ENCODE results near the gene GALM. TPM values are rescaled to one million over a fixed set of nuclear protein-coding genes. Genes with fewer than 3 reads are reported as not detected.

The GALM gene
- total and polyA plus RNA-seq, 2 of the 13 experiments (the other 11 are each of a cell fraction or from before 2014, with no cell fraction given): 65.5 to 90.0 TPM

GRCh38 chr2:38751596-38752410 lies 85.9 kb downstream of the GALM start (continued):
- TF ChIP-seq, protein P1, sequence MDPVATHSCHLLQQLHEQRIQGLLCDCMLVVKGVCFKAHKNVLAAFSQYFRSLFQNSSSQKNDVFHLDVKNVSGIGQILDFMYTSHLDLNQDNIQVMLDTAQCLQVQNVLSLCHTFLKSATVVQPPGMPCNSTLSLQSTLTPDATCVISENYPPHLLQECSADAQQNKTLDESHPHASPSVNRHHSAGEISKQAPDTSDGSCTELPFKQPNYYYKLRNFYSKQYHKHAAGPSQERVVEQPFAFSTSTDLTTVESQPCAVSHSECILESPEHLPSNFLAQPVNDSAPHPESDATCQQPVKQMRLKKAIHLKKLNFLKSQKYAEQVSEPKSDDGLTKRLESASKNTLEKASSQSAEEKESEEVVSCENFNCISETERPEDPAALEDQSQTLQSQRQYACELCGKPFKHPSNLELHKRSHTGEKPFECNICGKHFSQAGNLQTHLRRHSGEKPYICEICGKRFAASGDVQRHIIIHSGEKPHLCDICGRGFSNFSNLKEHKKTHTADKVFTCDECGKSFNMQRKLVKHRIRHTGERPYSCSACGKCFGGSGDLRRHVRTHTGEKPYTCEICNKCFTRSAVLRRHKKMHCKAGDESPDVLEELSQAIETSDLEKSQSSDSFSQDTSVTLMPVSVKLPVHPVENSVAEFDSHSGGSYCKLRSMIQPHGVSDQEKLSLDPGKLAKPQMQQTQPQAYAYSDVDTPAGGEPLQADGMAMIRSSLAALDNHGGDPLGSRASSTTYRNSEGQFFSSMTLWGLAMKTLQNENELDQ (CRISPR knock-in tag; IDR thresholded peaks at IDR 0.05; ENCODE audit: borderline replicate concordance): no peak
- no peak for TF ChIP-seq MYC (CRISPR knock-in tag; IDR thresholded peaks at IDR 0.05; ENCODE audit: borderline replicate concordance)
- peak; percentile 11; the same call in 1 of the 2 replicates for TF ChIP-seq ZNF710 (CRISPR knock-in tag; IDR thresholded peaks at IDR 0.05; ENCODE audit: borderline replicate concordance)
- TF ChIP-seq CENPT (CRISPR knock-in tag; IDR thresholded peaks at IDR 0.05; ENCODE audit: low read depth): no peak
- TF ChIP-seq ZNF816 (CRISPR knock-in tag; IDR thresholded peaks at IDR 0.05; ENCODE audit: borderline replicate concordance): peak; percentile 62; the same call in 1 of the 2 replicates
- TF ChIP-seq, protein P2, sequence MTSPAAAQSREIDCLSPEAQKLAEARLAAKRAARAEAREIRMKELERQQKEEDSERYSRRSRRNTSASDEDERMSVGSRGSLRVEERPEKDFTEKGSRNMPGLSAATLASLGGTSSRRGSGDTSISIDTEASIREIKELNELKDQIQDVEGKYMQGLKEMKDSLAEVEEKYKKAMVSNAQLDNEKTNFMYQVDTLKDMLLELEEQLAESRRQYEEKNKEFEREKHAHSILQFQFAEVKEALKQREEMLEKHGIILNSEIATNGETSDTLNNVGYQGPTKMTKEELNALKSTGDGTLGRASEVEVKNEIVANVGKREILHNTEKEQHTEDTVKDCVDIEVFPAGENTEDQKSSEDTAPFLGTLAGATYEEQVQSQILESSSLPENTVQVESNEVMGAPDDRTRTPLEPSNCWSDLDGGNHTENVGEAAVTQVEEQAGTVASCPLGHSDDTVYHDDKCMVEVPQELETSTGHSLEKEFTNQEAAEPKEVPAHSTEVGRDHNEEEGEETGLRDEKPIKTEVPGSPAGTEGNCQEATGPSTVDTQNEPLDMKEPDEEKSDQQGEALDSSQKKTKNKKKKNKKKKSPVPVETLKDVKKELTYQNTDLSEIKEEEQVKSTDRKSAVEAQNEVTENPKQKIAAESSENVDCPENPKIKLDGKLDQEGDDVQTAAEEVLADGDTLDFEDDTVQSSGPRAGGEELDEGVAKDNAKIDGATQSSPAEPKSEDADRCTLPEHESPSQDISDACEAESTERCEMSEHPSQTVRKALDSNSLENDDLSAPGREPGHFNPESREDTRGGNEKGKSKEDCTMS (CRISPR knock-in tag; conservative IDR thresholded peaks at IDR 0.05): no peak
- TF ChIP-seq ZNF781 (CRISPR knock-in tag; IDR thresholded peaks at IDR 0.05; ENCODE audit: borderline replicate concordance, not compliant biosample characterization): no peak
- no peak for TF ChIP-seq ZNF121 (CRISPR knock-in tag; IDR thresholded peaks at IDR 0.05)
- TF ChIP-seq XBP1 (CRISPR knock-in tag; IDR thresholded peaks at IDR 0.05): no peak
- TF ChIP-seq HHEX (CRISPR knock-in tag; IDR thresholded peaks at IDR 0.05): no peak
- TF ChIP-seq, protein P3, sequence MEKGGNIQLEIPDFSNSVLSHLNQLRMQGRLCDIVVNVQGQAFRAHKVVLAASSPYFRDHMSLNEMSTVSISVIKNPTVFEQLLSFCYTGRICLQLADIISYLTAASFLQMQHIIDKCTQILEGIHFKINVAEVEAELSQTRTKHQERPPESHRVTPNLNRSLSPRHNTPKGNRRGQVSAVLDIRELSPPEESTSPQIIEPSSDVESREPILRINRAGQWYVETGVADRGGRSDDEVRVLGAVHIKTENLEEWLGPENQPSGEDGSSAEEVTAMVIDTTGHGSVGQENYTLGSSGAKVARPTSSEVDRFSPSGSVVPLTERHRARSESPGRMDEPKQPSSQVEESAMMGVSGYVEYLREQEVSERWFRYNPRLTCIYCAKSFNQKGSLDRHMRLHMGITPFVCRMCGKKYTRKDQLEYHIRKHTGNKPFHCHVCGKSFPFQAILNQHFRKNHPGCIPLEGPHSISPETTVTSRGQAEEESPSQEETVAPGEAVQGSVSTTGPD (CRISPR knock-in tag; IDR thresholded peaks at IDR 0.05): 0 out of 2 replicates have a peak, but pooled peaks have one; percentile 56
- 0 out of 2 replicates have a peak, but pooled peaks have one; percentile 72 for TF ChIP-seq HDAC1 (CRISPR knock-in tag; IDR thresholded peaks at IDR 0.05)
- TF ChIP-seq ELK4 (CRISPR knock-in tag; IDR thresholded peaks at IDR 0.05; ENCODE audit: borderline replicate concordance): no peak
- no peak for TF ChIP-seq CAMTA2 (CRISPR knock-in tag; IDR thresholded peaks at IDR 0.05; ENCODE audit: borderline replicate concordance)
- no peak for TF ChIP-seq ZNF251 (CRISPR knock-in tag; IDR thresholded peaks at IDR 0.05)
- TF ChIP-seq ZSCAN30 (CRISPR knock-in tag; IDR thresholded peaks at IDR 0.05): 0 out of 2 replicates have a peak, but pooled peaks have one; percentile 3
- no peak for TF ChIP-seq AGO1 (IDR thresholded peaks at IDR 0.05; ENCODE audit: low read depth, low read length, poor library complexity, severe bottlenecking)
- TF ChIP-seq SOX5 (CRISPR knock-in tag; IDR thresholded peaks at IDR 0.05; ENCODE audit: borderline replicate concordance): no peak
- no peak for TF ChIP-seq RFX3 (CRISPR knock-in tag; IDR thresholded peaks at IDR 0.05)

Measured in HepG2 (cell line).